GF-D8 (cell line): ENCODE measurements around the gene ADAT1.
A peak's percentile ranks its signal among the peaks of the same experiment; 100 is the strongest.

Experiments
- DNase-seq: peaks from one replicate; lab custom pipeline; 2025; lab: John Stamatoyannopoulos, UW

The ADAT1 gene

GRCh38 chr16:75576384-75576811 is 46.7 kb downstream of the ADAT1 start:
- no peak for DNase-seq

- no peak for DNase-seq
Observed at GRCh38 chr16:75575958-75576357, 47.1 kb downstream of the ADAT1 start.

- DNase-seq: no peak
Observed at GRCh38 chr16:75573955-75574354, 49.1 kb downstream of the ADAT1 start.

- DNase-seq: no peak
Observed at GRCh38 chr16:75572864-75573542, 50.1 kb downstream of the ADAT1 start.

- no peak for DNase-seq
Observed at GRCh38 chr16:75570396-75571065, 52.5 kb downstream of the ADAT1 start.

GRCh38 chr16:75567911-75568310 is 55.2 kb downstream of the ADAT1 start:
- no peak for DNase-seq

GRCh38 chr16:75566758-75567255 is 56.3 kb downstream of the ADAT1 start:
- DNase-seq: no peak

- peak; percentile 18 for DNase-seq
Observed at GRCh38 chr16:75566040-75566757, 56.9 kb downstream of the ADAT1 start, which contains the start of gene GABARAPL2. GABARAPL2 (plus strand) TSS chr16:75566379; CDS start chr16:75566487, 108 bp downstream.

- no peak for DNase-seq
Observed at GRCh38 chr16:75565640-75566039, 57.4 kb downstream of the ADAT1 start.

GRCh38 chr16:75559564-75560372 is 63.3 kb downstream of the ADAT1 start:
- no peak for DNase-seq

- no peak for DNase-seq
Observed at GRCh38 chr16:75558846-75559401, 64.2 kb downstream of the ADAT1 start.

- DNase-seq: no peak
Observed at GRCh38 chr16:75556431-75556950, 66.6 kb downstream of the ADAT1 start.

GRCh38 chr16:75555707-75556430 is 67.2 kb downstream of the ADAT1 start, which contains the start of gene TMEM231:
TMEM231 (minus strand) TSS chr16:75556252; CDS start chr16:75556209, 43 bp downstream.
- DNase-seq: peak; percentile 78

GRCh38 chr16:75555213-75555706 is 67.8 kb downstream of the ADAT1 start:
- peak; percentile 64 for DNase-seq

- no peak for DNase-seq
Observed at GRCh38 chr16:75552951-75553350, 70.1 kb downstream of the ADAT1 start.

- DNase-seq: no peak
Observed at GRCh38 chr16:75550211-75550662, 72.8 kb downstream of the ADAT1 start.
